ENCODE data around the gene RAB29.

The RAB29 gene

GRCh38 chr1:205719015-205719414, 56.3 kb downstream of the RAB29 start:
- no peak for DNase-seq

Measured in activated CD4-positive, alpha-beta T cell treated with anti-CD3 and anti-CD28 coated beads, Interleukin-10, Interleukin-2, amounts not matched to agents 100 ng/mL and 50 ng/mL, durations not matched to agents 16 hours and 8 hours (primary cell).